Brain microvascular endothelial cell (primary cell): ENCODE results near the gene POLR2F.
A peak's percentile ranks its signal among the peaks of the same experiment; 100 is the strongest.

Experiments used
- DNase-seq: peaks from one replicate; pipeline ENCODE4 v3.0.0-alpha.2; 2020
- H3K27ac ChIP-seq: fragments of 250-450 bp; sonication (Bioruptor Pico); 2 replicates; pipeline ENCODE4 v1.5.1; 2020; ENCODE audit warnings: mild to moderate bottlenecking, moderate library complexity
- H3K27me3 ChIP-seq: fragments of 250-450 bp; sonication (Bioruptor Pico); replicated peaks from 2 replicates; pipeline ENCODE4 v1.5.1; 2020; ENCODE audit warnings: mild to moderate bottlenecking
- H3K36me3 ChIP-seq: fragments of 250-450 bp; sonication (Bioruptor Pico); replicated peaks from 2 replicates; pipeline ENCODE4 v1.5.1; 2020; ENCODE audit warnings: mild to moderate bottlenecking
- H3K4me3 ChIP-seq: 2 replicates; pipeline ENCODE4 v1.5.1; 2011; ENCODE audit warnings: low read depth, mild to moderate bottlenecking, control low read depth, low read length, moderate library complexity
- in situ Hi-C: cut with HindIII; loops from 2 replicates; pipeline ENCODE4 v1.10.0; 2017; ENCODE audit warnings: low sequenced_read_pairs, low pct_ligation_motif_present
- TF ChIP-seq, protein P1 (sequence below): IDR thresholded peaks from 2 replicates; pipeline ENCODE4 v1.5.1; 2011; ENCODE audit warnings: low read depth, mild to moderate bottlenecking, moderate library complexity, low read length, control low read depth, inconsistent platforms; ENCODE audit errors: missing control alignments

Gene POLR2F

DNA sequence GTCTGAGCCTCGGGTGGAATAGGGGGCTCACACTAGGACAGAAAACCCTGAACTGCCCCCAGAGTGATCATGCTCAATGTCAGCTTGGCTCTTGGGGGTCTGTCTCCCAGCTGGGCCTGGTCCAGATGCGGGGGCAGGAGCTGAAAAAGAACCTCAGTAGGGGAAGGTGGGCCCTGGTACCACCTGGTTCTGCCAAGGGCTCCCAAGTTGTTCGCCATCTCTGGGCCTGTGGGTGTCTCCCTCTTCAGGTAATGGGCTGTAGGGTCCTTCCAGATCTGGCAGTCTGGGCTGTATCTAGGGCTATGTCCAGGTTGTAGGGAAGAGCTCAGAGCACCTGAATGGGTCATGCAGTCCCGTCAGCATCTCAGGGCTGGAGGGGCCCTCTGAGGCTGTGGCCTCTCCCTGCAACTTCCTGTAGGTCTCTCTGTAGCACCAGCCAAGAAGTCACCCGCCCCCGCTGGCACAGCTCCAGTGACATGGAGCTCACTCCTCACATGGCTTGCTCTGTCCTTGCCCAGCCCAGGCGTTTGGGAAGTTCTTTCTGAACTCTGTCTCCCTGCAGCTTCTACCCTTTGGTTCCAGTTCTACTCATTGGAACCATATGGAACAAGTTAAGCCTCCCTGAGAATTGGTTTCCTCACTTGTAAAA, 63.9 kb downstream of the POLR2F start:
- no peak overlapping the region for H3K27ac ChIP-seq
- in situ Hi-C loops = no loop called here
- TF ChIP-seq, protein P1, sequence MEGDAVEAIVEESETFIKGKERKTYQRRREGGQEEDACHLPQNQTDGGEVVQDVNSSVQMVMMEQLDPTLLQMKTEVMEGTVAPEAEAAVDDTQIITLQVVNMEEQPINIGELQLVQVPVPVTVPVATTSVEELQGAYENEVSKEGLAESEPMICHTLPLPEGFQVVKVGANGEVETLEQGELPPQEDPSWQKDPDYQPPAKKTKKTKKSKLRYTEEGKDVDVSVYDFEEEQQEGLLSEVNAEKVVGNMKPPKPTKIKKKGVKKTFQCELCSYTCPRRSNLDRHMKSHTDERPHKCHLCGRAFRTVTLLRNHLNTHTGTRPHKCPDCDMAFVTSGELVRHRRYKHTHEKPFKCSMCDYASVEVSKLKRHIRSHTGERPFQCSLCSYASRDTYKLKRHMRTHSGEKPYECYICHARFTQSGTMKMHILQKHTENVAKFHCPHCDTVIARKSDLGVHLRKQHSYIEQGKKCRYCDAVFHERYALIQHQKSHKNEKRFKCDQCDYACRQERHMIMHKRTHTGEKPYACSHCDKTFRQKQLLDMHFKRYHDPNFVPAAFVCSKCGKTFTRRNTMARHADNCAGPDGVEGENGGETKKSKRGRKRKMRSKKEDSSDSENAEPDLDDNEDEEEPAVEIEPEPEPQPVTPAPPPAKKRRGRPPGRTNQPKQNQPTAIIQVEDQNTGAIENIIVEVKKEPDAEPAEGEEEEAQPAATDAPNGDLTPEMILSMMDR = no peak
- no peaks in the 10 kb centered on the region for H3K27me3 ChIP-seq
- no peak overlapping the region for H3K4me3 ChIP-seq
- H3K36me3 ChIP-seq = no peaks in the 10 kb centered on the region
- DNase-seq = peak; percentile 30

DNA sequence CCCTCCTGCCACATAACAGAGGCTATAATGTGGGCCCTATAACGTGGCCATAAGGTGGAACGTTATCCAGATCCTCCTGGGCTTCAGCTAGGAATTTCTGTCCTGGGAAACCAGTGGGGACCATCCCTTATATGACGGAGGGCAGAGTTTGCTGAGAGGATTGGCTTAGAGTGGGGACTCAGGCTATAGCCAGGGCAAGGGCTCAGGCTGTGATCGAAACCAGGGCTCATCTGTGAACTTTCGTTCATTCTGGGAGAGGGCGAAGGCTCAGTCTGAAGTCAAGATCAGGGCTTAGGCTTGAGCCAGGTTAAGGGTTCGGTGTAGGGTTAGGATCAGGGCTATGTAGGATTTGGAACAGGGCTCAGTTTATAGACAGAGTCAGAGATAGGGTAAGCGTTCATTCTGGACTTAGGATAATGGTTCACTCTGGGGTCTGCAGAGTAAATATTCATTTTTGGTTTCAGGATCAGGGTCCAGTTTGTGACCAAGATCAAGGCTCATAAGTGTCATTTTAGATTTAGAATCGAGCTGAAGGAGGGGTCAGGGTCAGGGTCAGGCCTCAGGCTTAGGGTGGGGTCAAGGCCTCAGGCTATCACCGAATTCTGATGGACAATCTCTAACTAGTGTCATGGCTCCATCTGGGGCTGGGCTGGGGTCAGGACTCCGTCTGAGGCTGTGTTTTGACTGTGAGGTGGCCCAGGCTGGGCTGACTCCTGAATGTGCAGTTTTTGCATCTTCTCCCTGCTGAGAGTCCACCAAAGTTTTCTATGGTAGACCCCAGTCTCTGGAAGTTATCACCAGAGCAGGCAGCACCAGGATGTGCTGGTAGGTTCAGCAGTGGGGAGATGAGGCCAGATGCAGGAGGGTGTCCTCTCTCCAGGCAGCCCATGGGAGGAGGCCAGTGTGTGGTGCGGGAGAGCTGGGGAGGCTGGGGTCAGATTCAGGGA, 64.7 kb downstream of the POLR2F start:
- Histone ChIP-seq H3K27ac (no peak overlapping the region), H3K4me3 (no peak overlapping the region), H3K27me3 (no peaks in the 10 kb centered on the region), H3K36me3 (no peaks in the 10 kb centered on the region)
- TF ChIP-seq, protein P1 = no peak
- in situ Hi-C loops = no loop called here
- no peak for DNase-seq
